BLaER1 (cell line): ENCODE measurements around the gene SSPN.

Experiments
- H3K27ac ChIP-seq: shearing (Covaris generic); formaldehyde crosslinking; 2 replicates; pipeline ENCODE4 v1.8.1; 2022
- H3K27me3 ChIP-seq: shearing (Covaris generic); formaldehyde crosslinking; 2 replicates; pipeline ENCODE4 v1.8.1; 2022
- H3K36me3 ChIP-seq: shearing (Covaris generic); formaldehyde crosslinking; 2 replicates; pipeline ENCODE4 v1.8.1; 2022
- H3K4me1 ChIP-seq: shearing (Covaris generic); formaldehyde crosslinking; 2 replicates; pipeline ENCODE4 v1.8.1; 2022
- H3K4me2 ChIP-seq: shearing (Covaris generic); formaldehyde crosslinking; 2 replicates; pipeline ENCODE4 v1.8.1; 2022
- H3K4me3 ChIP-seq: shearing (Covaris generic); formaldehyde crosslinking; 2 replicates; pipeline ENCODE4 v1.8.1; 2022
- H3K9ac ChIP-seq: shearing (Covaris generic); formaldehyde crosslinking; 2 replicates; pipeline ENCODE4 v1.8.1; 2022
- H3K9me3 ChIP-seq: shearing (Covaris generic); formaldehyde crosslinking; 2 replicates; pipeline ENCODE4 v1.8.1; 2022
- H4K20me1 ChIP-seq: shearing (Covaris generic); formaldehyde crosslinking; 2 replicates; pipeline ENCODE4 v1.8.1; 2022
- Cebpa-rat ChIP-seq: shearing (Covaris generic); IDR thresholded peaks from 2 replicates; pipeline ENCODE4 v1.8.1; 2022

The SSPN gene

DNA sequence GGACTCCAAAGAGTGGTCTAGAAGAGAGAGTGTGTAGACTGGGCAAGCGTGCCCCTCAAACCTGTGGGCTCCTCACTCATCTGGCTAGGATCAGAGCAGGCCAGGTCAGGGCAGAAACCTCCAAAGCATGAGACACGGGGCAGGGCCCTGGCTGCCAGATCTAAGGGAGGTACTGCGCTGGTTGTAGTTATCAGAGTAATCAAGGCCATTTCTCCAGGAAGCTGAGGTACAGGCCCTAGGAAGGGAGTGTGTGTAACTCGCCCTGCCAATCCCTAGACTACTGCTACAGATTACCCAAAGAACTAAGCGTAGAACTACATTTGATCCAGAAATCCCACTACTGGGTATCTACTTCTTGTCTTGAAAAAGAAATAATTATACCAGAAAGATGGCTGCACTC is 84.5 kb downstream of the SSPN start:
- H3K9me3 ChIP-seq, result no peaks in the 10 kb centered on the region
- no peak overlapping the region for H3K4me2 ChIP-seq
- H3K4me1 ChIP-seq, result 0 out of 2 replicates have a peak, but pooled peaks cover 2% of the 10 kb centered on the region
- no peak overlapping the region for H3K4me3 ChIP-seq
- no peaks in the 10 kb centered on the region for H3K27me3 ChIP-seq
- no peak overlapping the region for H3K9ac ChIP-seq
- no peaks in the 10 kb centered on the region for H4K20me1 ChIP-seq
- H3K27ac ChIP-seq, result no peak overlapping the region
- H3K36me3 ChIP-seq, result no peaks in the 10 kb centered on the region
- TF ChIP-seq Cebpa-rat, result no peak

DNA sequence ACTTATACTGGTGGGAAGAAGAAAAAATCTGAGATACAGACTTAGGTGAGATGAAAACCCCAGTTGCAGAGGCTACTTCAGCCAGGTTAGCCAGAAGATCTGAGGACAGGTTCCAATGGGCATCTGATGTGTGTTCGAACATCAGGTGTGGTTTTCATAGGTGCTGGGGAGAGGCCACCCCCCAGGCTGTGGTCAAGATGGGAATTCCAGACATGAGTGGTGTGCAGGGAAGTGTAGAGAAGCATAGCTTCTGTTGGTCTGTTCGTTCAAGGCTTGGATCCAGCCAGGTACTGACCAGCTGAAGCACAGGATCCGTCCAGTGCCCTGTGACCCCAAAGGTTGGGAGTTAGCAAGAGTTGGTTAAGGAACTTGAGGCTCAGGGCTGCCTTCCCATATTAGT is 85.5 kb downstream of the SSPN start:
- no peak overlapping the region for H3K4me2 ChIP-seq
- no peaks in the 10 kb centered on the region for H3K9me3 ChIP-seq
- no peak overlapping the region for H3K9ac ChIP-seq
- no peaks in the 10 kb centered on the region for H3K4me1 ChIP-seq
- no peak overlapping the region for H3K27ac ChIP-seq
- no peaks in the 10 kb centered on the region for H3K36me3 ChIP-seq
- no peaks in the 10 kb centered on the region for H4K20me1 ChIP-seq
- no peak for TF ChIP-seq Cebpa-rat
- no peak overlapping the region for H3K4me3 ChIP-seq
- no peaks in the 10 kb centered on the region for H3K27me3 ChIP-seq

DNA sequence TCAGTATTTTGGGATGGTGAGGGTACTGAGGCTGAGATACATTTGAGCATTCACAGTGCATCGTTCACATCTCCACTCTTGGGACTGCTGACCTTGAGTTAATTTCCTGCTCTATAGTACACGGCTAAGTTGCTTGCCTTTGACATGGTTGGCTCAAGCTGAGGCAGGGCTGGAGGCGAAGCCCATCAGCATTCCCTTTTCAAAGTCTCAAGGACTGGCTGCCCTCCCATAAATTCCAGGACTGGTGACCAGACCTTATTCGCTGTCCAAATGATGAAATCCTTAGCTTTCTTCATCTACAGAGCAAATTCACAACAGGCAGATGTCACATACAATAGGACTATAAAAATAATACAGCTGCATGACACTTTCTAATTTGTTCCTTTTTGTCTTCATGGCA is 85.9 kb downstream of the SSPN start:
- Histone ChIP-seq H3K9me3 (no peaks in the 10 kb centered on the region), H3K4me2 (no peak overlapping the region), H3K27ac (no peak overlapping the region), H3K9ac (no peak overlapping the region), H4K20me1 (no peaks in the 10 kb centered on the region), H3K36me3 (no peaks in the 10 kb centered on the region), H3K4me1 (no peaks in the 10 kb centered on the region), H3K27me3 (no peaks in the 10 kb centered on the region), H3K4me3 (no peak overlapping the region)
- no peak for TF ChIP-seq Cebpa-rat

DNA sequence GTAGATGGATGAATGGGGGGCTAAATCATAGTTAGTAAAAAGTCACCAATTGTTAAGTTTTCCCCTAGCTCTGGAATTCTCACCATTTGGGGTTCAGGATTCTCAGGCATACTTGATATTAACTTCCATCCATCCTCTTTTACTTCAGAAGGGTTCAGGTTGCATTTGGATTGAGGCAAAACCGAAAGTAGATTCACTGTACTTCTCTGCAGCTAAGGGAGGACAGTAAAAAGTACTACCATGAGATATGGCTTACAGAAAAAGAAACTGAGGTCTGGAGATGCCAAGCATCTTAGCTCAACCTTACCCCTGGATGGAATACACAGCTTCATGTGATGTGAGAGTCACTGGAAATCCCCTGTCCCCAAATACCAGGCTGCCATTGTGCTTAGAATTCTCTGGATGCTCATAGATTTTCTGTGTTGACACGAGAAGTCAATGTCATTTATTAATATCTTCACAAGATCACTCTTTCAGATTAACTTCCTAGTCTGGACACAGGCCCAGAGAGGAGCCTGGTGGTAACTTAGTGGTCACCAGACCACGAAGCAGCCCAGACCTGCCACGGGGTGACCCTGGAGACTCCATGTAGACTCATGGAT is 87.1 kb downstream of the SSPN start:
- no peak overlapping the region for H3K27ac ChIP-seq

DNA sequence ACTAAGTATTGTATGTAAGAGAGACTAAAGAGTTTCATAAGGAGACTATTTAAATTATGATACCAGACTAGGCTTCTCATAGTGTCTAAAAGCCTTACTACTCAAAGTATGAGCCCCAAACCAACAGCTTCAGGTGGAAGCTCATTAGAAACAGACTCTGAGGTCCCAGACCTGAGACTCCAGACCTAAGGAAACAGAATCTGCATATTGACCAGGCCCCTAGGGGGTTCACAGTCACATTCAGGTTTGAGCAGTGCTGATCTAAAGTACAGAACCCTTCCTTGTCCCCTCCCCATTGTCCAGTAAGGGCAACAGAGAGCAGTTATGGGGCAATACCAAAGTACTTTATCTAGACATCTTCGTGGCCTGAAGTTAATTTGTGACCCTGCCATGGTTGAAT is 87.7 kb downstream of the SSPN start:
- no peak for TF ChIP-seq Cebpa-rat
- Histone ChIP-seq H3K9ac (no peak overlapping the region), H4K20me1 (no peaks in the 10 kb centered on the region), H3K27me3 (no peaks in the 10 kb centered on the region), H3K36me3 (no peaks in the 10 kb centered on the region), H3K4me3 (no peak overlapping the region), H3K4me2 (no peak overlapping the region), H3K27ac (no peak overlapping the region), H3K4me1 (no peaks in the 10 kb centered on the region), H3K9me3 (no peaks in the 10 kb centered on the region)

More for the DNA sequence above, 87.1 kb downstream of the SSPN start:
- no peak for TF ChIP-seq Cebpa-rat
- H3K27me3 ChIP-seq, result no peaks in the 10 kb centered on the region
- no peak overlapping the region for H3K9ac ChIP-seq
- no peaks in the 10 kb centered on the region for H3K4me1 ChIP-seq
- H4K20me1 ChIP-seq, result no peaks in the 10 kb centered on the region
- H3K4me3 ChIP-seq, result no peak overlapping the region
- H3K4me2 ChIP-seq, result no peak overlapping the region
- no peaks in the 10 kb centered on the region for H3K36me3 ChIP-seq
- H3K9me3 ChIP-seq, result no peaks in the 10 kb centered on the region

DNA sequence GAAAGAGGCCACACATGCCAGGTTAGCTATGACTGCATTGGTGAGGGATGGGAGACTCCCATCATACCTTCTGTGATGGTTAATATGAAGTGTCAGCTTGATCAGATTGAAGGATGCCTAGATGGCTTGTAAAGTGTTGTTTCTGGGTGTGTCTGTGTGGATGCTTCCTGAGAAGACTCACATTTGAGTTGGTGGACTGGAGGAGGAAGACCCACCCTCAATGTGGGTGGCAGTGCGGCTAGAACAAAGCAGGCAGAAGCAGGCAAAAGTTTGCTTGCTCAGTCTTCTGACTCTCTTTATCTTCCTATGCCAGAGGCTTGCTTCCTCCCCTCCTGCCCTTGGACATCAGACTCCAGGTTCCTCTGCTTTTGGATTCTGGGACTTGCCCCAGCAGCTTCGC is 88.2 kb downstream of the SSPN start:
- Histone ChIP-seq H3K4me1 (no peaks in the 10 kb centered on the region), H3K27me3 (no peaks in the 10 kb centered on the region), H3K4me2 (no peak overlapping the region), H3K4me3 (no peak overlapping the region), H4K20me1 (no peaks in the 10 kb centered on the region), H3K9ac (no peak overlapping the region), H3K9me3 (no peaks in the 10 kb centered on the region), H3K36me3 (no peaks in the 10 kb centered on the region), H3K27ac (no peak overlapping the region)
- no peak for TF ChIP-seq Cebpa-rat

DNA sequence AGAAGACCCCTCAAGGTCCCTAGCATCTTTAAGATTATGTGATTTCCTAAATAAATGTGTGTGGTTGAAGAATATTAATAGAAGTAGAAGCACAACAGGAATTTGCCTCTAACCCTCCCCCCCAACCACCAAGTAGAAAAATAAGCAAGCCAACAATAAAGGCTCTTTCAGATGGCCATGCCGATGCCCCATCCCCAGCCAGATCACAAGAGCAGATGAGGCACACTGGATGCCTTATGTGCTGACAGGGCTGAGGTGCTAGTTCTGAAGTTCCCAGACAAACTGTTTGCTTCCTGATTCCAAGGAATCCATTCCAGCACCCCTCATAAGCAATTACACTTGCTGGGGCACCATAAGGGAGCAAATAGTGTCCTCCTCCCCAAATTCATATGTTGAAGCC is 90.0 kb downstream of the SSPN start:
- no peak overlapping the region for H3K4me2 ChIP-seq
- H3K9ac ChIP-seq, result no peak overlapping the region
- no peaks in the 10 kb centered on the region for H3K36me3 ChIP-seq
- no peak overlapping the region for H3K4me3 ChIP-seq
- no peaks in the 10 kb centered on the region for H3K9me3 ChIP-seq
- H3K27ac ChIP-seq, result no peak overlapping the region
- H3K27me3 ChIP-seq, result no peaks in the 10 kb centered on the region
- no peak for TF ChIP-seq Cebpa-rat
- H4K20me1 ChIP-seq, result no peaks in the 10 kb centered on the region
- no peaks in the 10 kb centered on the region for H3K4me1 ChIP-seq

DNA sequence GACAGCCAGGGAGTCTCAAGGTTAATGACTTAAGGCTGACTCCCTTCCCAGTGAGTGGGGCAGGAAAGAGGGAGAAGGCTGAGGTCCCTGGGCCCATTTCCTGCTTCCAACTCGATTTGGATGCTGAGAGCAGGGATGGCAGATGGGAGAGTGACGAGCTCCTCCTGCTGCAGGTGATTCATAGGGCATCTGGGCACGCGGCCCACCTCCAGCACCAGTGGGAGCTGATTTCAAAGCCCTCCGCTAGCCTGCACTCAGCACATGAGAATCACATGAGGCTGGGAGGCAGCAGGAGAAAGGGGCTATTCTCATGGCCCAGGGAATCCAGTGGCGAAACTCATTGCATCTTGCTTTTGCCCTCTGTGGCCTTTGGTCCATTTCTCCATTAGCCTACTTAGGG is 90.8 kb downstream of the SSPN start:
- no peak overlapping the region for H3K4me2 ChIP-seq
- H3K27ac ChIP-seq, result no peak overlapping the region
- no peaks in the 10 kb centered on the region for H3K4me1 ChIP-seq
- no peaks in the 10 kb centered on the region for H3K27me3 ChIP-seq
- no peak for TF ChIP-seq Cebpa-rat
- H3K9ac ChIP-seq, result no peak overlapping the region
- H3K4me3 ChIP-seq, result no peak overlapping the region
- no peaks in the 10 kb centered on the region for H4K20me1 ChIP-seq
- no peaks in the 10 kb centered on the region for H3K9me3 ChIP-seq
- no peaks in the 10 kb centered on the region for H3K36me3 ChIP-seq

DNA sequence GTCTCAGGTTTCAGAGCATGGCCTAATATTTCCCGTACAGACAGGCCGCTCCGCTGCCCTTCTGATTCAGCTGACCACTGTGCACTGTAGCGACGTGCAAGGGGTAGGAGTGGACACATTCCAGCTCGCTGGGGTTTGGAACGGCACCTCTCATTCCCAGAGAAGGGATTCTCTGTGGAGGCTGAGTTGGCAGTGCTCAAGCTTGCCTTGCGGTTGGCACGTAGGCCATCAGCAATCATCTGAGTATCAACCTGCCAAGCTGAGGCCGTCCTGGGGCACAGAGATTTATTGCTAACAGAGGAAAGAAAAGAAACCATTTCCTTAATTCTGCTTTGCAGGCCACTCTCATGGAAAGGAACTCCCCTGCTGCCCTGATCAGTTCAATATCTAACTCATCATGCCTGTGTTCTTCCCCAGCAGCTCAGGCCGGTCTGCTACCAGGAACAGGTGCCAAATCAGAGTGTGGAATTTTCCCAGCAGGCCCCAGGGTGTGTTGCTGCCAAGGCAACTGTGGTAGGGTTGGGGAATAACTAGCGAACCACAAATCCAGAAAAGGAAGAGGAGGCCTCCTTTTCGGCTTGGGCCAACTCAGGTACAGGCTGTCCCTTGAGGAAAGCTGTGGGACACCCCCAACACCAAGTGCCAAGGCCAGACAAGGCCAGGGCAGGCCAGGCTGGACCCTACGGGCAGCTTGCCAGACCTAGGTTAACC is 92.5 kb downstream of the SSPN start:
- H3K27ac ChIP-seq, result no peak overlapping the region
- H3K27me3 ChIP-seq, result no peaks in the 10 kb centered on the region
- H4K20me1 ChIP-seq, result no peaks in the 10 kb centered on the region
- H3K9me3 ChIP-seq, result no peaks in the 10 kb centered on the region
- H3K36me3 ChIP-seq, result no peaks in the 10 kb centered on the region
- no peak overlapping the region for H3K4me2 ChIP-seq
- H3K4me3 ChIP-seq, result no peak overlapping the region
- no peaks in the 10 kb centered on the region for H3K4me1 ChIP-seq
- no peak overlapping the region for H3K9ac ChIP-seq
- TF ChIP-seq Cebpa-rat, result no peak

DNA sequence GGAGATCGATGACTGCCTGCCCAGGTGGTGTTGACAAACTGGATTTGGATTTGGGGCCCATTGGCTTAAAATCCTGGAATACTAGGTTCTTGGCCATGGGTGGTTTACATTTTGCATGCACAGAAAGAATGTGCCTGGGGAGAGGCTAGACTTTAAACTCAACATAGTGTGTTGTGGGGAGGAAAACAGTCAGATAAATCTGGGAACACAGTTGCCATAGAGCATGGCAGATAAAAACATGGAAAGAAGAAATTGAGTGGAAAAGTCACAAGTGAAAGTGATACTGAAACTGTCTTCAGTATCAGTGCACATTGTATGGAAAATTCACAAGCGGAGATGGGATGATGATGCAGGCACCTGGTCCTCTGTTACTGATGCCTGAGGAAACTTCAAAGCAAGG is 95.2 kb downstream of the SSPN start:
- Histone ChIP-seq H3K9me3 (no peaks in the 10 kb centered on the region), H3K4me3 (no peak overlapping the region), H3K27ac (no peak overlapping the region), H3K27me3 (no peaks in the 10 kb centered on the region), H4K20me1 (no peaks in the 10 kb centered on the region), H3K4me1 (no peaks in the 10 kb centered on the region), H3K4me2 (no peak overlapping the region), H3K36me3 (no peaks in the 10 kb centered on the region), H3K9ac (no peak overlapping the region)
- TF ChIP-seq Cebpa-rat, result no peak
